GM21825 (cell line): ENCODE results near the gene TOGARAM1.
"Not testable (repeated sequence)": the region's sequence is repeated elsewhere in the genome, so short reads cannot be mapped to it uniquely, and the experiment has no call there.

ENCODE experiments used
- ATAC-seq: cut with Tn5 transposase; IDR thresholded peaks from one replicate; pipeline ENCODE4 v1.9.1; 2021; ENCODE audit warnings: mild to moderate bottlenecking, moderate library complexity; ENCODE audit not compliant: unreplicated experiment

TOGARAM1 gene

GRCh38 chr14:45038256-45038655, 76.3 kb downstream of the TOGARAM1 start:
- no peak for ATAC-seq

DNA sequence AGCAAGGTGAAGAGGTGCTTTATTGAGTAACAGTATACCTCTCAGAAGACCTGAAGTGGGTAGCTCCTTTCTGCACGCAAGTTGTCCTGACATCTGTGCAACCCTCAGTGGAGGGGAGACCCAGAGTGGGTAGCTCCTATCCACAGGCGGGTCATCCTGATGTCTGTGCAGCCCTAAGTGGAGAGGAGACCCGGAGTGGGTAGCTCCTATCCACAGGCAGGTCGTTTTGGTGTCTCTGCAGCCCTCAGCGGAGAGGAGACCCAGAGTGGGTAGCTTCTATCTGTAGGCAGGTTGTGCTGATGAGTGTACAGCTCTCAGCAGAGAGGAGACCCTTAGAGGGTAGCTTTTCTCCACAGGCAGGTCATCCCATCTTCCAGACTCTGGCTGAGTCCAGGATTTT, 76.9 kb downstream of the TOGARAM1 start:
- ATAC-seq, result no peak

- no peak for ATAC-seq
Measured at GRCh38 chr14:45039390-45039789, 77.4 kb downstream of the TOGARAM1 start.

GRCh38 chr14:45041641-45042040, 79.7 kb downstream of the TOGARAM1 start:
- no peak for ATAC-seq

DNA sequence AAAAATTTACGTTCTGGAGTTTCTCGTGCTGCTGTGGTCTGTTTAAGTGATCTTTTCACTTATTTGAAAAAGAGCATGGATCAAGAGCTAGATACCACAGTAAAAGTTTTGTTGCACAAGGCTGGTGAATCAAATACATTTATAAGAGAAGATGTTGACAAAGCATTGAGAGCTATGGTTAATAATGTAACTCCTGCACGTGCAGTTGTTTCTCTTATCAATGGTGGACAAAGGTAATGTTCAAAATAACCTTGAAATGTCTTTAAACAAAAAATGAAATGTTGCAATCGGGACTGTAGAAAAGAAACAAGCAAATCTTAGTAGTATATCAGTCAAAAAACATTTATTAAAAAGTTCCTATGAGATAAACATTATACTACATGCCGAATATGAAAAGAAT, 82.6 kb downstream of the TOGARAM1 start:
- ATAC-seq, result no peak

DNA sequence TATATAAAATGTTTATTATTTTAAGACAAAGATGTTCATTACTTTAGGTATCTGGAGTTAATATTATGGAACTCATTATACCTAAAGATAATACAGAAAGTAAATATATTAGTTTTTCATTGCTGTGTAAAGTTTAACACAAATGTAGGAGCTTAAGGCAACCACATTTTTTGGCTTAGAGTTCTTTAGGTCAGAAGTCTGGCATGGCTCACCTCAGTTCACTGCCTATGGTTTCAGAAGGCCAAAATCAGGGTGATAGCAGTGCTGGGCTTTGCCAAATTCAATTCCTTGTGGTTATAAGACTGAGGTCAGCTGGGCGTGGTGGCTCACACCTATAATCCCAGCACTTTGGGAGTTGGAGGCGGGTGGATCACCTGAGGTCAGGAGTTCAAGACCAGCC, 86.4 kb downstream of the TOGARAM1 start:
- ATAC-seq, result no peak

- ATAC-seq, result no peak
Measured at GRCh38 chr14:45051180-45051579, 89.2 kb downstream of the TOGARAM1 start.

DNA sequence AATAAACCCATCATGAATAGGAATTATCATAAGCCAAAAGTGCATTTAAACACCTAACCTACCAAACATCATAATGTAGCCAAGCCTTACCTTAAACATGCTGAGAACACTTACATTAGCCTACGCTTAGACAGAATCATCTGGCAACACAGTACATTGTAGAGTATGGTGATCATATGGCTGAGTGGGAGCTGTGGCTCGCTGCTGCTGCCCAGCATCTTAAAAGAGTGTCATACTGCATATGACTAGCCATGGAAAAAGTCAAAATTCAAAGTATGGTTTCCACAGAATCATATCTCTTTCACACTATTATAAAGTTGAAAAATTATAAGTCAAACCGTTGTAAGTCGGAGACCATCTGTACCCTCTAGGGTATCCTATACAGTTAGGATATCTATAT, 89.9 kb downstream of the TOGARAM1 start:
- ATAC-seq, result no peak

- no peak for ATAC-seq
Measured at GRCh38 chr14:45057349-45057748, 95.4 kb downstream of the TOGARAM1 start.

DNA sequence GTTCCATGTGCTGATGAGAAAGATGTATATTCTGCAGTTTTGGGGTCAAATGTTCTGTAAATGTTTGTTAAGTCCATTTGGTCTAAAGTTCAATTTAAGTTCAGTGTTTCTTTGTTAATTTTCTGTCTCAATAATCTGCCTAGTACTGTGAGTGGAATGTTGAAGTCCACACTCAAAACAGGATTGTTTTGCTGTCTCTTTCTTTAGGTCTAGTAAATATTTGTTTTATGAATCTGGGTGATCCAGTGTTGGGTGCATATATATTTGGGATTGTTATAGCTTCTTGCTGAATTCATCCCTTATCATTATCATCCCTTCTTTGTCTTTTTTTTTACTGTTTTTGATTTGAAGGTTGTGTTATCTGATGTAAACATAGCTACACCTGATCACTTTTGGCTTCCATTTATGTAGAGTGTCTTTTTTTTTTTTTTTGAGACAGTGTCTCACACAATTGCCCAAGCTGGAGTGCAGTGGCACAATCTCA, 95.9 kb downstream of the TOGARAM1 start:
- no peak for ATAC-seq

DNA sequence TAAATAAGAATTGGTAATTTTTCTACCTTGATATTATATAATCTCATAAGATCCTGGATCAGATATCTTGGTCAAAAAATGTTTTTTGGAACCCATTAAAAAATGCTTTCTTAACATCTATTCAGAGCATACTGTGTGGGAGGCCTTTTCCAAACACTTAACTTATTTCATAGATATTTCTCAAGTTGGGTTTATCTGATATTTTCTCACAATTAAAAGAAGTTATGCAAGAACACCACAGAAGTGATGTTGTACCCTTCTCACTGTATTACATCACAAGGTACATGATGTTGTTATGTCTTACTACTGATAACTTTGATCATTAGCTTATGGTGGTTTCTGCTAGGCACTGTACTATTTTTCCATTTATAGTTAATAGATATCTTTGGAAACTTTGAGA, 98.6 kb downstream of the TOGARAM1 start:
- ATAC-seq, result no peak

- no peak for ATAC-seq
Measured at GRCh38 chr14:45065540-45065939, 103.5 kb downstream of the TOGARAM1 start.

GRCh38 chr14:45065956-45066355, 104.0 kb downstream of the TOGARAM1 start:
- no peak for ATAC-seq

- no peak for ATAC-seq
Measured at GRCh38 chr14:45066667-45067066, 104.7 kb downstream of the TOGARAM1 start.

DNA sequence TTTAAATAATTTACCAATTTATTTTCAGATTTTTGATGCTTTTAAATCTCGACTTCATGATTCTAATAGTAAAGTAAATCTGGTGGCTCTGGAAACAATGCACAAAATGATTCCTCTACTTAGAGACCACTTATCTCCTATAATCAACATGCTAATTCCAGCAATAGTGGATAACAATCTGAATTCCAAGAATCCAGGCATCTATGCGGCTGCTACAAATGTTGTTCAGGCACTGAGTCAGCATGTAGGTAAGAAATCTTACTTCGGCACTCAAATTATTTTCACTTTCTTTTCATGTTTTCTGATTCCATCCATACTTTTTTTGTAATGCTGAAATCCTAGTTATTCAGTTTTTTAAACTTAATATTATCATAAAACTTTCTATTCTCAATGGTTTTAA, 106.4 kb downstream of the TOGARAM1 start:
- no peak for ATAC-seq

DNA sequence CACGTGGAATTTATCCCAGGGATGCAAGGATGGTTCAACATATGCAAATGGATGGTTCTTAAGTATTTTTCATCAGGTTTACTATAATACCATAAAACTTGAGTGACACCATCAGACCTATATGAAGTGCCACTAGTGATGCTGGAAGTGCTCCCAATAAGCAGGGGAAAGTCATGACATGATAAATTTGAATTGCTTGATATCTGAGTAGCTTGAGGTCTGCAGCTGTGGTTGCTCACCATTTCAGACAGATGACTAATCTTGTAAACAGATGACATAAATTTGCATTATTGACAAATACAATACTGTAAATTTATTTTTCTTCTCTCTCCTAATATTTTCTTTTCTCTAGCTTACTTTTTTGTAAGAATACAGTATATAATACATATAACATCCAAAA, 108.2 kb downstream of the TOGARAM1 start:
- ATAC-seq, result no peak

- ATAC-seq, result no peak
Measured at GRCh38 chr14:45072126-45072525, 110.1 kb downstream of the TOGARAM1 start.

- ATAC-seq, result no peak
Measured at GRCh38 chr14:45073231-45073879, 111.4 kb downstream of the TOGARAM1 start.

DNA sequence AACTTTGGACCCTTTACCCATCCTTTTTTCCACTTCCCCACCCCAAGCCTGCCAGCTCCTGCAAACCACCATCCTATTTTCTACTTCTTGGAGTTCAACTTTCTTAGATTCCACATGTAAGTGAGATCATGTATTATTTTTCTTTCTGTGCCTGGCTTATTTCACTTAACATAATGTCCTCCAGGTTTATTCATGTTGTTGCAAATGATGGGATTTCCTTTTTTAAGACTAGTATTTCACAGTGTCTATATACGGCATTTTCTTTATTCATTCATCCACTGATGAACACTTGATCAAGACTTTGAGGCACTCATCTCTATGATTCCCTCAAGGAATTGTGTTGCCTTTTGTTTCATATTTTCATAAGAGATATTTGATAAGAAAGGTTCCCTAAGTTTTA, 116.3 kb downstream of the TOGARAM1 start:
- no peak for ATAC-seq

DNA sequence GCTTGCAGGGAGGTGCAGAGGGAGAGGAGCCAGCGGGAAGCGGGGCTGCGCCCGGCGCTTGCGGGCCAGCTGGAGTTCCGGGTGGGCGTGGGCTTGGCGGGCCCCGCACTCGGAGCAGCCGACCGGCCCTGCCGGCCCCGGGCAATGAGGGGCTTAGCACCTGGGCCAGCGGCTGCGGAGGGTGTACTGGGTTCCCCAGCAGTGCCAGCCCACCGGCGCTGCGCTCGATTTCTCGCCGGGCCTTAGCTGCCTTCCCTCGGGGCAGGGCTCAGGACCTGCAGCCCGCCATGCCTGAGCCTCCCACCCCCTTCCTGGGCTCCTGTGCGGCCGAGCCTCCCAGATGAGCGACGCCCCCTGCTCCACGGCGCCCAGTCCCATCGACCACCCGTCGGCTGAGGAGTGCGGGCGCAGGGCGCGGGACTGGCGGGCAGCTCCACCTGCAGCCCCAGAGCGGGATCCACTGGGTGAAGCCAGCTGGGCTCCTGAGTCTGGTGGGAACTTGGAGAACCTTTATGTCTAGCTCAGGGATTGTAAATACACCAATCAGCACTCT, 118.5 kb downstream of the TOGARAM1 start:
- not testable (repeated sequence) for ATAC-seq

DNA sequence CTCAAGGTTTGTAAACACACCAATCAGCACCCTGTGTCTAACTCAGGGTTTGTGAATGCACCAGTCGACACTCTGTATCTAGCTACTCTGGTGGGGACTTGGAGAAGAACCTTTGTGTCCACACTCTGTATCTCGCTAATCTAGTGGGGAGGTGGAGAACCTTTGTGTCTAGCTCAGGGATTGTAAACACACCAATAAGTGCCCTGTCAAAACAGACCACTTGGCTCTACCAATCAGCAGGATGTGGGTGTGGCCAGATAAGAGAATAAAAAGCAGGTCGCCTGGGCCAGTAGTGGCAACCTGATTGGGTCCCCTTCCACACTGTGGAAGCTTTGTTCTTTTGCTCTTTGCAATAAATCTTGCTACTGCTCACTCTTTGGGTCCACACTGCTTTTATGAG, 119.1 kb downstream of the TOGARAM1 start:
- ATAC-seq, result not testable (repeated sequence)

DNA sequence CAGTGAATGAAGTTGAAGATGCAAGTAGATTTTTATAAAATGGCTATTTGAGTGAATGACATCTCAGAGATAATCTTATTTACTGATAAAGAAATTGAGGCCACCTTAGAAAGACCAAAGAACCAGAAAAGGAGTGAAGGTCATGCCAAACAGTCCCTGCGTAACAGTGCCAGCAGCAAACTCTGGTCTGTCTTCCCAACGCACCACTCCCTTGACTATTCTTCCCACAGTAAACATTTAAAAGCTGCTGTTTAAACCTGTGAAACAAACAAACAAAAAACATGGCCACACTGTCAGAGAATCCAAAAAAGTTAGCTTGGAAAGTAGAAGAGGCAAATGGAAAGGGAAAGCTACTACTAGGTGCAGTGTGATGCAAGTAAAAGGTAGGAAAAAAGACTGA, 120.4 kb downstream of the TOGARAM1 start:
- no peak for ATAC-seq

- ATAC-seq, result no peak
Measured at GRCh38 chr14:45083617-45083975, 121.6 kb downstream of the TOGARAM1 start.
